Subcutaneous adipose tissue (tissue), 4 donors: ENCODE measurements around the gene SPOCK1. TPM values are rescaled to one million over a fixed set of nuclear protein-coding genes. Genes with fewer than 3 reads are reported as not detected.

Experiments
- CTCF ChIP-seq: fragments of 450-650 bp; IDR thresholded peaks from one replicate; pipeline ENCODE4 v1.5.1; 2016; ENCODE audit warnings: low read depth, mild to moderate bottlenecking, control low read depth, antibody characterized with exemption, moderate library complexity
- total RNA-seq, 4 donors: library from RNA; depleted of rRNA; stranded (reverse); fragments of >200 nt; gene quantifications; one replicate each; pipeline ENCODE4 v1.1.0, GENCODE V29; 2016

Gene SPOCK1
- total RNA-seq, 4 donors from 2014 or later = 55.2 to 84.6 (median 70.1) TPM

- no peak for TF ChIP-seq CTCF
These were observed 100.4 kb downstream of the SPOCK1 start for GRCh38 chr5:137398751-137399150.

- TF ChIP-seq CTCF = no peak
These were observed 101.0 kb downstream of the SPOCK1 start for GRCh38 chr5:137398154-137398553.

- TF ChIP-seq CTCF = no peak
These were observed 103.9 kb downstream of the SPOCK1 start for GRCh38 chr5:137395011-137395755.

- TF ChIP-seq CTCF = no peak
These were observed 104.7 kb downstream of the SPOCK1 start for GRCh38 chr5:137394380-137394779.

- TF ChIP-seq CTCF = no peak
These were observed 105.7 kb downstream of the SPOCK1 start for GRCh38 chr5:137393196-137393993.

- TF ChIP-seq CTCF = no peak
These were observed 106.9 kb downstream of the SPOCK1 start for GRCh38 chr5:137392261-137392660.

GRCh38 chr5:137389042-137389441, 110.1 kb downstream of the SPOCK1 start:
- TF ChIP-seq CTCF = no peak
